Central memory CD8-positive, alpha-beta T cell (primary cell): Measurements from ENCODE around the gene PRKCE.
"Not testable (repeated sequence)": the region's sequence is repeated elsewhere in the genome, so short reads cannot be mapped to it uniquely, and the experiment has no call there.

Experiments used
- ATAC-seq: fragments of 150-1000 bp; cut with Tn5 transposase; replicated peaks from 2 replicates; pipeline ENCODE4 v1.10.0; 2022; ENCODE audit warnings: mild to moderate bottlenecking, moderate FRiP score, moderate number of reproducible peaks; ENCODE audit not compliant: poor library complexity, severe bottlenecking; ENCODE audit errors: extremely low read depth
- DNase-seq, 2 donors: peaks; one replicate each; pipeline ENCODE4 v3.0.0; 2021; ENCODE audit warnings: low spot score in 2 of 2
- H3K27ac Mint-ChIP-seq: one replicate; pipeline ENCODE4 v1.8.0; 2022; ENCODE audit warnings: low read depth, mild to moderate bottlenecking, moderate library complexity, mixed read lengths
- H3K27me3 Mint-ChIP-seq: one replicate; pipeline ENCODE4 v1.8.0; 2022; ENCODE audit warnings: mixed read lengths
- H3K36me3 Mint-ChIP-seq: one replicate; pipeline ENCODE4 v1.8.0; 2022; ENCODE audit warnings: mild to moderate bottlenecking, moderate library complexity, mixed read lengths; ENCODE audit not compliant: insufficient read depth
- H3K4me1 Mint-ChIP-seq: one replicate; pipeline ENCODE4 v1.8.0; 2022; ENCODE audit warnings: mixed read lengths
- H3K4me3 Mint-ChIP-seq: one replicate; pipeline ENCODE4 v1.8.0; 2022; ENCODE audit warnings: mild to moderate bottlenecking, moderate library complexity, mixed read lengths
- H3K9me3 Mint-ChIP-seq: one replicate; pipeline ENCODE4 v1.8.0; 2022; ENCODE audit warnings: mixed read lengths

PRKCE gene

GRCh38 chr2:46202987-46203386 lies 551.5 kb downstream of the PRKCE start:
- Mint-ChIP-seq H3K36me3 (peaks cover 2% of the 10 kb centered on the region), H3K4me1 (peaks cover 31% of the 10 kb centered on the region), H3K27ac (no peak overlapping the region), H3K27me3 (no peaks in the 10 kb centered on the region), H3K9me3 (no peaks in the 10 kb centered on the region), H3K4me3 (no peak overlapping the region)
- DNase-seq, result no peak
- no peak for ATAC-seq

- not testable (repeated sequence) for H3K27me3 Mint-ChIP-seq, H3K4me3 Mint-ChIP-seq, DNase-seq, ATAC-seq, H3K36me3 Mint-ChIP-seq, H3K9me3 Mint-ChIP-seq, H3K27ac Mint-ChIP-seq
- H3K4me1 Mint-ChIP-seq, result peaks cover 31% of the 10 kb centered on the region
These were observed 552.2 kb downstream of the PRKCE start for GRCh38 chr2:46203636-46204035.

GRCh38 chr2:46207591-46207990 lies 556.1 kb downstream of the PRKCE start:
- ATAC-seq, result no peak
- no peaks in the 10 kb centered on the region for H3K36me3 Mint-ChIP-seq
- no peak for DNase-seq
- peaks cover 14% of the 10 kb centered on the region for H3K4me1 Mint-ChIP-seq
- no peak overlapping the region for H3K4me3 Mint-ChIP-seq
- H3K27ac Mint-ChIP-seq, result no peak overlapping the region
- no peaks in the 10 kb centered on the region for H3K9me3 Mint-ChIP-seq
- no peaks in the 10 kb centered on the region for H3K27me3 Mint-ChIP-seq

- Mint-ChIP-seq H3K4me3 (no peak overlapping the region), H3K4me1 (peaks cover 4% of the 10 kb centered on the region), H3K36me3 (no peaks in the 10 kb centered on the region), H3K9me3 (no peaks in the 10 kb centered on the region), H3K27me3 (peaks cover 9% of the 10 kb centered on the region), H3K27ac (no peak overlapping the region)
- ATAC-seq, result no peak
- no peak for DNase-seq
These were observed 557.3 kb downstream of the PRKCE start for GRCh38 chr2:46208766-46209165.

DNA sequence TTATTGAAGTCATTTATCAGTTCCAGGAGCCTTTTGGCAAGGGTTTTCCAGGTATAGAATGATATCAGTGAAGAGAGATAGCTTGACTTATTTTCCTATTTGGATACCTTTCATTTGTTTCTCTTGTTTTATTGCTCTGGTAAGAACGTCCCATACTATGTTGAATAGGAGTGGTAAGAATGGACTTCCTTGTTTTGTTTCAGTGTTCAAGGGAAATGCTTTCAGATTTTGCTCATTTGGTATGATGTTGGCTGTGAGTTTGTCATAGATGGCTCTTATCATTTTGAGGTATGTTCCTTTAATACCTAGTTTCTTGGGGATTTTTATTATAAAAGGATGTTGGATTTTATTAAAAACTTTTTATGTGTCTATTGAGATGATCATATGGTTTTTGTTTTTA lies 558.6 kb downstream of the PRKCE start:
- no peaks in the 10 kb centered on the region for H3K36me3 Mint-ChIP-seq
- H3K27me3 Mint-ChIP-seq, result peaks cover 17% of the 10 kb centered on the region
- H3K9me3 Mint-ChIP-seq, result peaks cover under 1% of the 10 kb centered on the region

DNA sequence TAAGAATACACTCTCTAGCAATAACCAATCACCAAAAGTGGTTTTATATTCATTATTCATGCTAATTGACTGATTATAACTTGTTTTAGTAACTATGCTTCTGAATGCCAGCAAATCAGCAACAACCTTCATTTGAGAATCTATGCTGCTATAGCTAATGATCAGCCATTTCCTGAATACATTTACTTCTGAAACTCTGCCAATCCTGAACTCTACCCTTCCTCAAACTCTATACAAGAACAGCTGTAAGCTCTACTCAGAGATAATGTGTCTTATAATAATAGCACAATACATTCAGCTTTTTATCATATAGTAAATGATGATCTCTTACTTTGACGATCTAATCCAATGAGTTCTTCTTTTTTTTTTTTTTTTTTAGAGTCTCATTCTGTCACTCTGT lies 560.0 kb downstream of the PRKCE start:
- peaks cover 8% of the 10 kb centered on the region for H3K9me3 Mint-ChIP-seq
- DNase-seq, result no peak
- peaks cover 29% of the 10 kb centered on the region for H3K27me3 Mint-ChIP-seq
- no peak for ATAC-seq
- H3K27ac Mint-ChIP-seq, result no peak overlapping the region
- H3K4me1 Mint-ChIP-seq, result no peaks in the 10 kb centered on the region
- H3K4me3 Mint-ChIP-seq, result no peak overlapping the region
- no peaks in the 10 kb centered on the region for H3K36me3 Mint-ChIP-seq

More for the DNA sequence above, 558.6 kb downstream of the PRKCE start:
- no peak overlapping the region for H3K4me3 Mint-ChIP-seq
- no peak for DNase-seq
- H3K4me1 Mint-ChIP-seq, result no peaks in the 10 kb centered on the region
- ATAC-seq, result no peak
- no peak overlapping the region for H3K27ac Mint-ChIP-seq

- Mint-ChIP-seq H3K4me3 (no peak overlapping the region), H3K9me3 (peaks cover 14% of the 10 kb centered on the region), H3K27me3 (peaks cover 31% of the 10 kb centered on the region), H3K36me3 (no peaks in the 10 kb centered on the region), H3K27ac (no peak overlapping the region), H3K4me1 (no peaks in the 10 kb centered on the region)
- DNase-seq (no peak), ATAC-seq (no peak)
These were observed 562.4 kb downstream of the PRKCE start for GRCh38 chr2:46213906-46214305.

- Mint-ChIP-seq H3K9me3 (peaks cover 14% of the 10 kb centered on the region), H3K36me3 (no peaks in the 10 kb centered on the region), H3K4me1 (peaks cover 6% of the 10 kb centered on the region), H3K27ac (no peak overlapping the region), H3K27me3 (peaks cover 54% of the 10 kb centered on the region), H3K4me3 (no peak overlapping the region)
- no peak for DNase-seq
- no peak for ATAC-seq
These were observed 564.7 kb downstream of the PRKCE start for GRCh38 chr2:46216213-46216612.

- peak; percentile 71 for ATAC-seq
- H3K27me3 Mint-ChIP-seq, result peaks cover 31% of the 10 kb centered on the region
These were observed 572.0 kb downstream of the PRKCE start for GRCh38 chr2:46223514-46223913.

GRCh38 chr2:46225150-46225625 lies 573.7 kb downstream of the PRKCE start:
- Mint-ChIP-seq H3K9me3 (no peaks in the 10 kb centered on the region), H3K27ac (no peak overlapping the region), H3K36me3 (no peaks in the 10 kb centered on the region), H3K27me3 (peaks cover 16% of the 10 kb centered on the region), H3K4me1 (peaks cover 39% of the 10 kb centered on the region), H3K4me3 (no peak overlapping the region)
- no peak for DNase-seq
- no peak for ATAC-seq

More at GRCh38 chr2:46223514-46223913, 572.0 kb downstream of the PRKCE start:
- H3K27ac Mint-ChIP-seq, H3K9me3 Mint-ChIP-seq, DNase-seq, H3K36me3 Mint-ChIP-seq: not testable (repeated sequence)
- Mint-ChIP-seq H3K4me1 (peaks cover 31% of the 10 kb centered on the region), H3K4me3 (peak overlapping the region; percentile 46)

DNA sequence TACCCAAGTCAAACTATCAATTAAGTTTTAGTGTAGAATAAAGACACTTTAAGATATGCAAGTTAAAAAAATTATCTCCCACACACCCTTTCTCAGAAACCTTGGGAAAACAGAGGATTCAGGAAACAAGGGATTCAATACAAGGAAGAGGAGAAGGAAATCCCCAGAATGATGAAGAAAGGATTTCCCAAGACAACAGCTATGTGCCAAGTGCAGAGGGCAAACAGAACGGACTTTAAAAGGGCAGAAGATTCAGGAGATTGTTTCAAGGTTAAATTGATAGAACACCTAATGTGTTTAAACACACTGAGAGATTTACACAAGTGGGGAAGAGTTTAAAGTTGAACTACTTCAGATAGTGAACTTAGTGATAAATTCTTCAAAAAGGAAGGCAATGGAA lies 574.3 kb downstream of the PRKCE start:
- Mint-ChIP-seq H3K27me3 (peaks cover 11% of the 10 kb centered on the region), H3K4me3 (no peak overlapping the region), H3K36me3 (peaks cover 1% of the 10 kb centered on the region), H3K9me3 (no peaks in the 10 kb centered on the region), H3K27ac (no peak overlapping the region), H3K4me1 (peaks cover 44% of the 10 kb centered on the region)
- ATAC-seq, result no peak
- no peak for DNase-seq

DNA sequence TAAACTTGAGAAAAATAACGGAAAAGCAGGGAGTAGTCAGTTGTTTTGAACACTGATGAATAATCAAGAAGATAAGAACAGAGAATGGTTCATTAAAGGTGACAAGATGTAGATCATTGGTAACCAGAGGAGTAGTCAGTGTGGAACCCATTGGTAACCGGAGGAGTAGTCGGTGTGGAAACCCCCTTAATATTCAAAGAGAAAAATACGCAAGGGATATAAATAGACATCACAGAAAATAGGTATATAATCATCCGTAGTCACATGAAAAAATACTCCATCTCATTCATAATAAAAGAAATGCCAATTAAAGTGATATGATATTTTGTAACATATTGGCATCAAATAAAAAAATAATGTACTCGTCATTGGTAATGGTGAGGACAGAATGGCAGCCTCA lies 575.1 kb downstream of the PRKCE start:
- Mint-ChIP-seq H3K36me3 (peaks cover 1% of the 10 kb centered on the region), H3K27me3 (peaks cover 2% of the 10 kb centered on the region), H3K4me3 (no peak overlapping the region), H3K27ac (no peak overlapping the region), H3K9me3 (no peaks in the 10 kb centered on the region), H3K4me1 (peaks cover 44% of the 10 kb centered on the region)
- ATAC-seq (no peak), DNase-seq (no peak)

DNA sequence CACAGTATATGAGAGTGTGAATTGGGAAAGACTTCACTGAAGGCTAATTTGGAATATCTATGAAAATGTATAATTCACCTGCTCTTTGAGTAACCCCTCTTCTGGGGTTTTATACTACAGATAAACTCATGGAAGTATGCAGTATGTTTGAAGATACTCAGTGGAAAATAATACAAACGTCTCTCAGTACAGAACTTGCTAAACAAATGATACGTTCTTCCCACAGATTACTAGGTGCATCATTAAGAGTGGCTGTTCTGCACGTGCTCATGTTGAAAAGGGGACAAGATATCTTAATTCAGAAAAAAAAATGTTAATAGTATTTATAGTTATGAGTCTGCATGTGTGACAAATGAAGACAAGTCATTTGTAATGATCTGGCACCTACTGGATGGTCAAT lies 575.5 kb downstream of the PRKCE start:
- Mint-ChIP-seq H3K9me3 (no peaks in the 10 kb centered on the region), H3K27me3 (no peaks in the 10 kb centered on the region), H3K4me1 (peaks cover 44% of the 10 kb centered on the region), H3K4me3 (no peak overlapping the region), H3K27ac (no peak overlapping the region), H3K36me3 (peaks cover 1% of the 10 kb centered on the region)
- ATAC-seq (no peak), DNase-seq (no peak)
